ENCODE results near the gene PMPCB. TPM values are rescaled to one million over a fixed set of nuclear protein-coding genes. Genes with fewer than 3 reads are reported as not detected.
A peak's percentile ranks its signal among the peaks of the same experiment; 100 is the strongest.

The PMPCB gene
- total and polyA plus RNA-seq, 10 of the 15 experiments (the other 5 are each of a cell fraction or from before 2014, with no cell fraction given): 70.3 to 163 (median 102) TPM

DNA sequence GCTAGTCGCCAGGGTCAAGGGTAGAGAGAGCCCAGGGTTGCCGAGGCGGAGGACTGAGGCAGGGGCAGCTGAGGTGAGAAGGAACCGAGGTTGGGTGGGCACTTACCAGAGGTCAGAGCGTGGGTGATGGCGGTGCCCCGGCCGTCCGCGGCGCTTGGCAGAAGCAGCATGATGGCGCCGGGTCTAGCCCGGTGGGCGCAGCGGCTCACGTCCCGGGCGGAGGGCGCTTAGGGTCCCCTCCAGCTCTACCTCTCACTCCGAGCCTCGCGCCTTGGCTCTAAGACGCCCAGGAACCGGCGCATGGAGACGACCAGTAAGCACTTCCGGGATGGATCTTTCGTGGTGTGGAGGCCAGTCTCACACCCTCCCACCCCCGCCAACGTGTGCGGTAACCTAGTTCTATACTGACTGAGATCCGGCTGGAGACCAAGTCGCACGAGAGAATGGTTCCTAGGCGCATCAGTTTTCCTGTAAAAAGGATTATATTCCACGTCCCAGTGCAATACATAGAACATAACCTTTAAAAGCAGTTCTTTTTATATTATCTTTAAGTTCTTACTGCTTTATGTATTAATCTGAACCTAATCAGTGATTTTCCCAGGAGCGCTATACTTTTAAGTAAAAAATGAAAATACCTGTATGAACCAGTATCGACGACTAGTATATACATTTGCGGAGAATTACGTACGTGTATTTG is 47.4 kb downstream of the PMPCB start, which contains the start of gene DNAJC2 (continued):
- TF ChIP-seq, protein P1, sequence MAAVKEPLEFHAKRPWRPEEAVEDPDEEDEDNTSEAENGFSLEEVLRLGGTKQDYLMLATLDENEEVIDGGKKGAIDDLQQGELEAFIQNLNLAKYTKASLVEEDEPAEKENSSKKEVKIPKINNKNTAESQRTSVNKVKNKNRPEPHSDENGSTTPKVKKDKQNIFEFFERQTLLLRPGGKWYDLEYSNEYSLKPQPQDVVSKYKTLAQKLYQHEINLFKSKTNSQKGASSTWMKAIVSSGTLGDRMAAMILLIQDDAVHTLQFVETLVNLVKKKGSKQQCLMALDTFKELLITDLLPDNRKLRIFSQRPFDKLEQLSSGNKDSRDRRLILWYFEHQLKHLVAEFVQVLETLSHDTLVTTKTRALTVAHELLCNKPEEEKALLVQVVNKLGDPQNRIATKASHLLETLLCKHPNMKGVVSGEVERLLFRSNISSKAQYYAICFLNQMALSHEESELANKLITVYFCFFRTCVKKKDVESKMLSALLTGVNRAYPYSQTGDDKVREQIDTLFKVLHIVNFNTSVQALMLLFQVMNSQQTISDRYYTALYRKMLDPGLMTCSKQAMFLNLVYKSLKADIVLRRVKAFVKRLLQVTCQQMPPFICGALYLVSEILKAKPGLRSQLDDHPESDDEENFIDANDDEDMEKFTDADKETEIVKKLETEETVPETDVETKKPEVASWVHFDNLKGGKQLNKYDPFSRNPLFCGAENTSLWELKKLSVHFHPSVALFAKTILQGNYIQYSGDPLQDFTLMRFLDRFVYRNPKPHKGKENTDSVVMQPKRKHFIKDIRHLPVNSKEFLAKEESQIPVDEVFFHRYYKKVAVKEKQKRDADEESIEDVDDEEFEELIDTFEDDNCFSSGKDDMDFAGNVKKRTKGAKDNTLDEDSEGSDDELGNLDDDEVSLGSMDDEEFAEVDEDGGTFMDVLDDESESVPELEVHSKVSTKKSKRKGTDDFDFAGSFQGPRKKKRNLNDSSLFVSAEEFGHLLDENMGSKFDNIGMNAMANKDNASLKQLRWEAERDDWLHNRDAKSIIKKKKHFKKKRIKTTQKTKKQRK (IDR thresholded peaks at IDR 0.05; ENCODE audit: low read depth, low read length): no peak; the same call in 1 of the 2 replicates
- TF ChIP-seq SUZ12 (IDR thresholded peaks at IDR 0.05; ENCODE audit: unreplicated experiment): no peak

DNA sequence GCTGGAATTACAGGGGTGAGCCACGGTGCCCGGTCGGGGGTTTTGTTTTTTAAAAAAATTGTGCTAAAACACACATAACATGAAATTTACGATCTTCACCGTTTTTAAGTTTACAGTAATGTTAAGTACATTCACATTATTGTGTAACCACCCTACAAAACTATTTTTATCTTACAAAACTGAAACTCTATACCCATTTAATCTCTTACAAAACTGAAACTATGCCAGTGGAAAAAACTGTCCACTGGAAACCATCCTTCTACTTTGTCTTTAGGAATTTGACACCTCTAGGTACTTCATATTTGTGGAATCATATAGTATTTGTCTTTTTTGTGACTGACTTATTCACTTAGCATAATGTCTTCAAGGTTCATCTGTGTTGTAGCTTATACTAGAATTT is 49.2 kb downstream of the PMPCB start:
- Histone ChIP-seq H3K27ac (ENCODE audit: control insufficient read depth, insufficient read depth) (no peak overlapping the region), H3K9ac (ENCODE audit: control insufficient read depth, insufficient read depth, low read length) (no peak overlapping the region), H2AFZ (ENCODE audit: control insufficient read depth, low read depth, low read length) (peak overlapping the region; percentile 93), H3K4me3 (no peak overlapping the region), H3K9me3 (replicated peaks; ENCODE audit: control insufficient read depth, insufficient read depth, low read length) (no peaks in the 10 kb centered on the region), H3K27me3 (replicated peaks in 1 of 2; ENCODE audit: control insufficient read depth in 2 of 2, insufficient read depth in 2 of 2, low read length in 1 of 2) (no peaks in the 10 kb centered on the region), H3K79me2 (ENCODE audit: control insufficient read depth, insufficient read depth, low read length) (peaks cover 77% of the 10 kb centered on the region), H4K20me1 (ENCODE audit: control insufficient read depth, insufficient read depth) (no peaks in the 10 kb centered on the region; the same call in 1 of the 2 replicates), H3K36me3 (ENCODE audit: control insufficient read depth in 2 of 2, insufficient read depth in 2 of 2, low read length in 1 of 2) (peaks cover 0 to 4% of the 10 kb centered on the region in 2 experiments; a peak in 1 of 4 replicates), H3K4me2 (ENCODE audit: control insufficient read depth, insufficient read depth) (no peak overlapping the region), H3K4me1 (ENCODE audit: control insufficient read depth, insufficient read depth, low read length) (peaks cover 7% of the 10 kb centered on the region)
- in situ Hi-C loops (cut with MboI): loop anchor here (25.0 kb wide), 1 partner anchor 1741 kb away; no protein-coding TSS in a partner anchor
- intact Hi-C loops (cut with micrococcal nuclease; ENCODE audit: unreplicated experiment): loop anchor here (10.0 kb wide), 1 partner anchor 202 kb away; the partner anchor contains the start of gene NAPEPLD
- ChIA-PET POLR2A (no interaction called here), SMC1A (ENCODE audit: uncharacterized antibody, unreplicated experiment) (interaction anchor here (0.6 kb wide), 1 partner anchor 243 kb away, joined by 3 read pairs; no protein-coding TSS in a partner anchor), CTCF (no interaction called here), RAD21 (ENCODE audit: unreplicated experiment) (no interaction called here)
- TF ChIP-seq RAD21 (IDR thresholded peaks at IDR 0.05; ENCODE audit: insufficient read depth, low read depth, low read length) (no peak), YY1 (IDR thresholded peaks at IDR 0.05; ENCODE audit: low read depth, low read length) (no peak), ZNF274 (IDR thresholded peaks at IDR 0.05; ENCODE audit: insufficient read depth, insufficient read length) (no peak), ZNF622 (IDR thresholded peaks at IDR 0.05) (no peak), NR2C2 (IDR thresholded peaks at IDR 0.05; ENCODE audit: borderline replicate concordance, control insufficient read depth, insufficient read length, low read depth) (no peak)
- 95% methylated on average over 5 of the region's 5 CpGs for WGBS (ENCODE audit: insufficient coverage, insufficient replicate concordance, low lambda C conversion rate, missing lambda C conversion rate)
- DNase-seq (ENCODE audit: low read depth, low spot score) (no peak), ATAC-seq (no peak), FAIRE-seq (no peak)
- BruUV-seq (replicated peaks): no TSS peak

Data from GM12878 (cell line).